HepG2 (cell line): Measurements from ENCODE around the gene NEIL1. TPM values are rescaled to one million over a fixed set of nuclear protein-coding genes. Genes with fewer than 3 reads are reported as not detected.

Experiments
- ATAC-seq: fragments of 200-7000 bp; cut with Tn5 transposase; 3 replicates; pipeline ENCODE4 v1.9.1; 2020; ENCODE audit warnings: mild to moderate bottlenecking, moderate library complexity
- BruUV-seq: library from RNA; stranded (reverse); fragments of 400-500 nt; replicated peaks from 2 replicates; lab custom pipeline; 2021; lab: Mats Ljungman, UMichigan
- CTCF ChIA-PET: fragments of 300-600 bp; formaldehyde crosslinking; extraction: SDS; loops from one replicate; lab custom pipeline; 2021; ENCODE audit warnings: low total read pairs, inconsistent platforms, low intra/inter-chr PET ratio; lab: Yijun Ruan, JAX
- POLR2A ChIA-PET: fragments of 350-600 bp; sonication (Branson Sonifier 250); formaldehyde crosslinking; loops from one replicate; lab custom pipeline; 2020; ENCODE audit warnings: antibody characterized with exemption, inconsistent platforms; lab: Yijun Ruan, JAX
- DNase-seq: peaks from one replicate; pipeline ENCODE4 v3.0.0-alpha.2; 2015; ENCODE audit warnings: low spot score
- FAIRE-seq: peaks from 3 replicates; lab custom pipeline; 2011; peaks lifted over from hg19 to GRCh38; lab: Jason Lieb, UNC
- H2AFZ ChIP-seq: one replicate; pipeline ENCODE4 v1.6.1; 2011; ENCODE audit warnings: low read length, inconsistent platforms
- H3K27ac ChIP-seq: fragments of 300-600 bp; 3 replicates; pipeline ENCODE4 v1.8.0; 2011; ENCODE audit warnings: mixed run types, mild to moderate bottlenecking, mixed read lengths, low read length, inconsistent platforms; ENCODE audit not compliant: insufficient read depth; ENCODE audit errors: extremely low read length
- H3K27me3 ChIP-seq, 2 experiments: fragments of 200-600 bp in 1 of 2; 2 replicates in 1 of 2; 3 replicates in 1 of 2; pipeline versions ENCODE4 v1.6.0 to v1.8.0; 2011; ENCODE audit warnings: low read length in 2 of 2, mild to moderate bottlenecking in 2 of 2, moderate library complexity in 2 of 2, inconsistent platforms in 1 of 2; ENCODE audit not compliant: insufficient read depth in 2 of 2, control insufficient read depth in 1 of 2
- H3K36me3 ChIP-seq, 2 experiments: fragments of 200-600 bp in 1 of 2; replicated peaks in 1 of 2; 2 replicates in 1 of 2; 3 replicates in 1 of 2; pipeline versions ENCODE4 v1.5.1 to v1.8.0; 2011; ENCODE audit warnings: low read length in 2 of 2, inconsistent platforms in 1 of 2; ENCODE audit not compliant: insufficient read depth in 2 of 2, control insufficient read depth in 1 of 2
- H3K4me1 ChIP-seq: 2 replicates; pipeline ENCODE4 v1.5.1; 2012; ENCODE audit warnings: low read length, inconsistent platforms; ENCODE audit not compliant: insufficient read depth
- H3K4me2 ChIP-seq: 2 replicates; pipeline ENCODE4 v1.6.0; 2011; ENCODE audit warnings: low read depth, low read length, inconsistent platforms
- H3K4me3 ChIP-seq, 3 experiments: fragments of 200-600 bp in 1 of 3; sonication (generic), shearing (Covaris generic) in 1 of 3; replicated peaks in 1 of 3; 2 replicates each; pipeline ENCODE4 v1.5.1; 2011 to 2016; ENCODE audit warnings: low read length in 3 of 3, inconsistent platforms in 2 of 3, low read depth in 2 of 3, mild to moderate bottlenecking in 2 of 3, control low read depth in 1 of 3, mixed read lengths in 1 of 3; ENCODE audit not compliant: insufficient read depth in 1 of 3
- H3K79me2 ChIP-seq: one replicate; pipeline ENCODE4 v1.6.1; 2011; ENCODE audit warnings: low read length, inconsistent platforms; ENCODE audit not compliant: insufficient read depth
- H3K9ac ChIP-seq: 2 replicates; pipeline ENCODE4 v1.6.0; 2011; ENCODE audit warnings: mild to moderate bottlenecking, low read depth, low read length, inconsistent platforms; ENCODE audit not compliant: insufficient read depth
- H3K9me3 ChIP-seq: 2 replicates; pipeline ENCODE4 v1.5.1; 2012; ENCODE audit warnings: mild to moderate bottlenecking, low read length
- H4K20me1 ChIP-seq: 2 replicates; pipeline ENCODE4 v1.6.0; 2011; ENCODE audit warnings: inconsistent platforms, mild to moderate bottlenecking, low read length, moderate library complexity; ENCODE audit not compliant: insufficient read depth
- ARHGAP35 ChIP-seq: sonication (generic); formaldehyde crosslinking; IDR thresholded peaks from 2 replicates; pipeline ENCODE4 v1.9.0; 2022; ENCODE audit warnings: mild to moderate bottlenecking, inconsistent platforms, moderate library complexity, missing genetic modification reagents, borderline replicate concordance
- ARID2 ChIP-seq: sonication (generic); formaldehyde crosslinking; IDR thresholded peaks from 2 replicates; pipeline ENCODE4 v1.8.1; 2022; ENCODE audit warnings: mild to moderate bottlenecking, missing genetic modification reagents, borderline replicate concordance
- KLF9 ChIP-seq: IDR thresholded peaks from 2 replicates; pipeline ENCODE4 v1.6.1; 2016; ENCODE audit warnings: low read depth
- MAF1 ChIP-seq: sonication (generic); formaldehyde crosslinking; IDR thresholded peaks from 2 replicates; pipeline ENCODE4 v1.5.0; 2020; ENCODE audit warnings: missing genetic modification reagents, borderline replicate concordance
- SIX1 ChIP-seq: sonication (generic); formaldehyde crosslinking; IDR thresholded peaks from 2 replicates; pipeline ENCODE4 v1.4.0; 2020; ENCODE audit warnings: missing genetic modification reagents, borderline replicate concordance
- SRSF9 ChIP-seq: fragments of 200-400 bp; formaldehyde crosslinking; IDR thresholded peaks from 2 replicates; pipeline ENCODE4 v1.6.1; 2018; ENCODE audit warnings: borderline replicate concordance, mild to moderate bottlenecking, low read depth, low read length; ENCODE audit not compliant: insufficient read depth, poor library complexity, severe bottlenecking
- ZNF354B ChIP-seq: sonication (generic); formaldehyde crosslinking; IDR thresholded peaks from 2 replicates; pipeline ENCODE4 v1.8.0; 2022; ENCODE audit warnings: mild to moderate bottlenecking, missing genetic modification reagents
- ZNF367 ChIP-seq: sonication (generic); formaldehyde crosslinking; IDR thresholded peaks from 2 replicates; pipeline ENCODE4 v1.4.0; 2020; ENCODE audit warnings: missing genetic modification reagents, borderline replicate concordance
- WGBS: methylation state at CpG from one replicate; pipeline ENCODE4 v1.1.6; 2017; ENCODE audit warnings: low lambda C conversion rate; 5-methylcytosine and 5-hydroxymethylcytosine counted together
- in situ Hi-C: cut with HindIII; loops from 2 replicates; pipeline ENCODE4 v1.10.0; 2017; ENCODE audit warnings: low pct_unique_long_range_greater_than_20kb; ENCODE audit not compliant: extremely low pct_ligation_motif_present
- intact Hi-C: fragments of 100-400 bp; cut with micrococcal nuclease; formaldehyde crosslinking; loops from one replicate; pipeline ENCODE4 v1.10.0; 2022; ENCODE audit not compliant: unreplicated experiment
- polyA plus RNA-seq, 8 experiments: library from polyadenylated mRNA; depleted of rRNA in 3 of 8; stranded (reverse) in 7 of 8; unstranded in 1 of 8; fragments of >200 nt; fragmentation: Illumina TruSeq in 4 of 8; extraction: Trizol in 4 of 8; gene quantifications; 2 replicates each; pipeline versions ENCODE4 v1.2.1 to v1.2.3, GENCODE V29; 2011 to 2016; ENCODE audit warnings: low read depth in 4 of 8, missing spikeins in 1 of 8, mixed read lengths in 1 of 8; ENCODE audit not compliant: insufficient read depth in 1 of 8
- total RNA-seq, 5 experiments: library from RNA; depleted of rRNA; stranded (reverse); fragments of >200 nt; fragmentation: Illumina TruSeq; extraction: Trizol; gene quantifications; 2 replicates each; pipeline ENCODE4 v1.2.3, GENCODE V29; 2016; ENCODE audit warnings: low read depth in 1 of 5

NEIL1 gene
- total and polyA plus RNA-seq, 2 of the 13 experiments (the other 11 are each of a cell fraction or from before 2014, with no cell fraction given), result 10.4 to 15.5 TPM

DNA sequence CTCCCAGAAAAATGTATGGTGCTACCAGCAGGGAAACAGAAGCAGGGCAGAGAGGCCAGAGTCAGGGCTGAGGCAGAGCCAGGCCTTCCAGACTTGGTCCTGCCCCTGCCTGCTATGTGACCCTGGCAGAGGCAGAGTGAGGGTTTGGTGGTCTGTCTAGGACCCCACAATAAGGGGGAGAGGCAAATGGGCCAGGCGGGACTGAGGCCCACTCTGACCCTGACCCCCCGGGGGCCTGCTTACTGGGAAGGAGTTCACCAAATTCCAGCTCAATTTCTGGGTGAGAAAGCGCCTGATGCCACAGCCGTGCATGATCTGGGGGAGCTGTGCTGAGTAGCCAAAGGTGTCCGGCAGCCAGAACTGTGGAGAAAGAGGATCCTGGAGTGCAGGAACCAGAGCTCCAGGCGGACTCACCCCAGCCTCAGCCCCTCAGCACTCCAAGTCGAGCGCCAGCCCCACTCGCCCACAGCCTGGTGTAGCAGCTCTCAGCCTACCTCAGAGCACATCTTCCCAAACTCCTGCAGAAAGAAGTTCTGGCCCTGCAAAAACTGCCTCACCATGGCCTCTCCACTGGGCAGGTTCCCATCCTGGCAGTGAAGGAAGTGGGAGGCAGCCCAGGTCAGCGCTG, 14.6 kb downstream of the NEIL1 start:
- no peak for DNase-seq
- in situ Hi-C loops, result loop anchor here (10.0 kb wide), 1 partner anchor 283 kb away; the partner anchor contains the start of genes IMP3 and SNX33
- 93% methylated on average over 9 of the region's 10 CpGs for WGBS
- H3K4me3 ChIP-seq, result no peak overlapping the region
- no peaks in the 10 kb centered on the region for H3K79me2 ChIP-seq
- no TSS peak for BruUV-seq
- no peaks in the 10 kb centered on the region for H3K9me3 ChIP-seq
- peaks cover 20 to 46% of the 10 kb centered on the region in 2 experiments for H3K36me3 ChIP-seq
- H4K20me1 ChIP-seq, result no peaks in the 10 kb centered on the region
- intact Hi-C loops, result loop anchor here (10.0 kb wide), 1 partner anchor 323 kb away; no protein-coding TSS in a partner anchor
- no peaks in the 10 kb centered on the region for H3K4me1 ChIP-seq
- POLR2A ChIA-PET, result interaction anchor here (1.0 kb wide), 1 partner anchor 10 kb away, joined by 4 read pairs; no protein-coding TSS in a partner anchor
- CTCF ChIA-PET, result no interaction called here
- H3K27ac ChIP-seq, result no peak overlapping the region
- TF ChIP-seq ZNF354B (CRISPR knock-in tag) (no peak), ZNF367 (CRISPR knock-in tag) (no peak), ARID2 (CRISPR knock-in tag) (no peak), ARHGAP35 (no peak), KLF9 (CRISPR knock-in tag) (no peak), MAF1 (CRISPR knock-in tag) (no peak), SRSF9 (no peak), SIX1 (CRISPR knock-in tag) (no peak)
- TF ChIP-seq, all 625 proteins: peak for 0
- no peaks in the 10 kb centered on the region for H3K27me3 ChIP-seq
- no peak for FAIRE-seq
- H3K4me2 ChIP-seq, result no peak overlapping the region
- no peak for ATAC-seq
- H2AFZ ChIP-seq, result no peak overlapping the region
- H3K9ac ChIP-seq, result no peak overlapping the region
